Endothelial cell of umbilical vein (primary cell): Measurements from ENCODE around the gene KIAA0753. TPM values are rescaled to one million over a fixed set of nuclear protein-coding genes. Genes with fewer than 3 reads are reported as not detected.

ENCODE experiments used
- BruUV-seq: library from RNA; stranded (reverse); fragments of 400-500 nt; replicated peaks from 2 replicates; lab custom pipeline; 2021; lab: Mats Ljungman, UMichigan
- CTCF ChIA-PET: fragments of 300-600, 350-600 bp; sonication (Branson Sonifier 250); formaldehyde crosslinking; loops from one replicate; lab custom pipeline; 2021; ENCODE audit warnings: antibody characterized with exemption, inconsistent platforms; lab: Charles Lee
- POLR2A ChIA-PET: fragments of 300-600, 350-600 bp; sonication (Branson Sonifier 250); formaldehyde crosslinking; loops from one replicate; lab custom pipeline; 2021; ENCODE audit warnings: antibody characterized with exemption, inconsistent platforms; lab: Charles Lee
- DNase-seq: peaks from one replicate; pipeline ENCODE4 v3.0.0-alpha.2; 2011; ENCODE audit warnings: low read depth, low spot score
- FAIRE-seq: peaks from 2 replicates; lab custom pipeline; 2011; peaks lifted over from hg19 to GRCh38; lab: Jason Lieb, UNC
- H2AFZ ChIP-seq: 2 replicates; pipeline ENCODE4 v1.6.0; 2012; ENCODE audit warnings: low read depth, low read length, control low read depth, inconsistent platforms
- H3K27ac ChIP-seq: 2 replicates; pipeline ENCODE4 v1.5.1; 2011; ENCODE audit warnings: low read depth, mild to moderate bottlenecking, control low read depth, low read length, moderate library complexity; ENCODE audit not compliant: insufficient read depth
- H3K27me3 ChIP-seq, 2 experiments: 2 replicates each; pipeline versions ENCODE4 v1.6.0 to v1.6.1; 2011; ENCODE audit warnings: low read length in 2 of 2, mixed read lengths in 1 of 2; ENCODE audit not compliant: control insufficient read depth in 2 of 2, insufficient read depth in 2 of 2
- H3K36me3 ChIP-seq, 2 experiments: 2 replicates in 1 of 2; 3 replicates in 1 of 2; pipeline ENCODE4 v1.5.1; 2011; ENCODE audit warnings: low read length in 2 of 2, mild to moderate bottlenecking in 1 of 2, moderate library complexity in 1 of 2; ENCODE audit not compliant: control insufficient read depth in 2 of 2, insufficient read depth in 2 of 2; ENCODE audit errors: extremely low read depth in 1 of 2
- H3K4me1 ChIP-seq: 3 replicates; pipeline ENCODE4 v1.5.1; 2011; ENCODE audit warnings: mild to moderate bottlenecking, low read length; ENCODE audit not compliant: control insufficient read depth, insufficient read depth; ENCODE audit errors: extremely low read depth
- H3K4me2 ChIP-seq: 2 replicates; pipeline ENCODE4 v1.6.1; 2011; ENCODE audit warnings: low read length, control low read depth, mixed read lengths; ENCODE audit not compliant: insufficient read depth
- H3K4me3 ChIP-seq, 3 experiments: fragments of 200-600 bp in 1 of 3; sonication (generic), shearing (Covaris generic) in 1 of 3; replicated peaks in 1 of 3; 2 replicates each; pipeline ENCODE4 v1.5.1; 2011 to 2016; ENCODE audit warnings: control low read depth in 3 of 3, low read length in 3 of 3, mild to moderate bottlenecking in 2 of 3, inconsistent platforms in 1 of 3, low read depth in 1 of 3, moderate library complexity in 1 of 3; ENCODE audit not compliant: insufficient read depth in 1 of 3
- H3K79me2 ChIP-seq: 2 replicates; pipeline ENCODE4 v1.6.0; 2012; ENCODE audit warnings: low read length, inconsistent platforms; ENCODE audit not compliant: control insufficient read depth, insufficient read depth
- H3K9ac ChIP-seq: replicated peaks from 2 replicates; pipeline ENCODE3; 2011; ENCODE audit warnings: low read length, control low read depth; ENCODE audit not compliant: insufficient read depth; ENCODE audit errors: extremely low read depth
- H3K9me1 ChIP-seq: replicated peaks from 3 replicates; pipeline ENCODE4 v1.6.0; 2011; ENCODE audit warnings: mild to moderate bottlenecking, low read length; ENCODE audit not compliant: control insufficient read depth, insufficient read depth; ENCODE audit errors: extremely low read depth
- H3K9me3 ChIP-seq: replicated peaks from 2 replicates; pipeline ENCODE4 v1.5.1; 2012; ENCODE audit warnings: low read length, inconsistent platforms; ENCODE audit not compliant: control insufficient read depth, insufficient read depth
- H4K20me1 ChIP-seq: replicated peaks from 2 replicates; pipeline ENCODE3; 2011; ENCODE audit warnings: mild to moderate bottlenecking, low read length; ENCODE audit not compliant: control insufficient read depth, insufficient read depth; ENCODE audit errors: extremely low read depth
- EZH2 ChIP-seq: IDR thresholded peaks from 2 replicates; pipeline ENCODE4 v1.6.1; 2012; ENCODE audit warnings: borderline replicate concordance, low read depth, mild to moderate bottlenecking, moderate library complexity, low read length, inconsistent platforms; ENCODE audit not compliant: severe bottlenecking
- FOS ChIP-seq: IDR thresholded peaks from 2 replicates; pipeline ENCODE4 v1.6.1; 2011; ENCODE audit warnings: mild to moderate bottlenecking, low read length, moderate library complexity, borderline replicate concordance; ENCODE audit not compliant: insufficient read depth
- GATA2 ChIP-seq: IDR thresholded peaks from 2 replicates; pipeline ENCODE4 v1.7.0; 2011; ENCODE audit warnings: low read depth, mild to moderate bottlenecking, moderate library complexity, mixed read lengths, low read length; ENCODE audit not compliant: insufficient read length, insufficient read depth
- JUN ChIP-seq: IDR thresholded peaks from 2 replicates; pipeline ENCODE4 v1.6.1; 2011; ENCODE audit warnings: borderline replicate concordance, low read depth; ENCODE audit not compliant: insufficient read length, insufficient read depth
- MAX ChIP-seq: IDR thresholded peaks from 2 replicates; pipeline ENCODE4 v1.6.1; 2011; ENCODE audit not compliant: insufficient read depth, insufficient read length
- MYC ChIP-seq: IDR thresholded peaks from one replicate; pipeline ENCODE4 v1.6.1; 2011; ENCODE audit warnings: mild to moderate bottlenecking, low read depth, low read length
- POLR2A ChIP-seq: IDR thresholded peaks from 2 replicates; pipeline ENCODE4 v1.6.1; 2012; ENCODE audit warnings: low read depth, mild to moderate bottlenecking, control low read depth, low read length
- POLR2AphosphoS5 ChIP-seq: IDR thresholded peaks from 2 replicates; pipeline ENCODE4 v1.6.1; 2012; ENCODE audit warnings: low read depth, mild to moderate bottlenecking, control low read depth, low read length, moderate library complexity; ENCODE audit not compliant: insufficient read depth
- dilution Hi-C: fragments of 300-500 bp; cut with MboI; formaldehyde crosslinking; loops from one replicate; pipeline ENCODE4 v1.15.0; 2019; ENCODE audit warnings: low sequenced_read_pairs; ENCODE audit not compliant: extremely low pct_ligation_motif_present
- intact Hi-C: fragments of 100-400 bp; cut with micrococcal nuclease; formaldehyde crosslinking; loops from one replicate; pipeline ENCODE4 v1.10.0; 2022
- polyA plus RNA-seq, 4 experiments: library from polyadenylated mRNA; depleted of rRNA in 3 of 4; stranded (reverse) in 3 of 4; unstranded in 1 of 4; fragments of >200 nt; gene quantifications; 2 replicates each; pipeline versions ENCODE4 v1.2.1 to v1.2.3, GENCODE V29; 2011 to 2012; ENCODE audit warnings: missing spikeins in 1 of 4
- total RNA-seq: library from RNA; stranded (reverse); gene quantifications from 2 replicates; pipeline ENCODE4 v1.2.3, GENCODE V29; 2021
- TF ChIP-seq, protein P1 (sequence below), 2 donors: IDR thresholded peaks; 1 replicate in 1 of 2; 2 replicates in 1 of 2; pipeline ENCODE4 v1.5.1; 2011; ENCODE audit warnings: low read length in 2 of 2, mild to moderate bottlenecking in 2 of 2, moderate library complexity in 2 of 2, control low read depth in 1 of 2, inconsistent platforms in 1 of 2, low read depth in 1 of 2; ENCODE audit not compliant: insufficient read depth in 1 of 2; ENCODE audit errors: extremely low read depth in 1 of 2

The KIAA0753 gene
- total and polyA plus RNA-seq, 2 donors (not counting 3 experiments of a cell fraction or from before 2014, with no cell fraction given), result 5.3 to 23.9 TPM

DNA sequence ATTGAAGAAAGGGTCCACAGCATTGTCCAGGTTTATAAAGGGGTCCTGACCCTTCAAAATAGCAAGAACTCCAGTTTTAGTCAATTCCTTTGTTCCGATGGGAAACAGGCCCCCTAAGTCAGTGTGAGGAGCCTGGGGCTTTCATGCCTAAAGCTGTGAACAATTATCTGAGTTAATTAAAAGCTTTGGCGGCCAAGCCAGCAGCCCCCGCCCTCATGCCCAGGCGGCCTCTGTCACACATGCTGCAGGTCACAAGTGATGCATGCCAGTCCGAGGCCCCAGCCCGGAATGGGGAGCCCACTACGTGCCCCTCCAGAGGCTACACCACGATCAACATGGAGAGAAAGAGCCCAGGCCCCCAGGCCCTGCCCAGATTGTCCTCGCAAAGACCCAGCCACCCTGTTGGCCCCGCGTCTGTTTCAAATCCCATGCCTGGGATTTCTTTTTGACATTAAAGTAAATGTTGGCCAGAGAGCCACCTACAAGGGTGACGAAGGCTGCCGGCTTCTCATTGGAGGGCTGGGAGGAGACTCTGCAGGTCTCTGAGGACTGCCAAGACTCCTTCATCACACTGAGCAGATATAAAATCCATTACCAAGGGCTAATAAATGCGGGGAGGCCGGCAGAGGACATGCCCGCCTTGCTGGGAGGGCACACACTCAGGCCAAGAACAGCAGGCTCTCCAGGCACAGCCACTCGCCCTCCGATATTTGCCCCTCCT, 69.6 kb downstream of the KIAA0753 start:
- Histone ChIP-seq H3K27me3 (no peaks in the 10 kb centered on the region), H3K9me3 (no peaks in the 10 kb centered on the region), H3K4me3 (no peak overlapping the region), H3K79me2 (no peaks in the 10 kb centered on the region), H3K36me3 (no peaks in the 10 kb centered on the region), H3K9me1 (no peaks in the 10 kb centered on the region), H4K20me1 (no peaks in the 10 kb centered on the region), H2AFZ (no peak overlapping the region), H3K9ac (no peak overlapping the region), H3K27ac (no peak overlapping the region), H3K4me2 (no peak overlapping the region), H3K4me1 (peaks cover 14% of the 10 kb centered on the region)
- DNase-seq, result no peak
- POLR2A ChIA-PET, result no interaction called here
- CTCF ChIA-PET, result interaction anchor here (1.0 kb wide), 1 partner anchor 98 kb away, joined by 4 read pairs; no protein-coding TSS in a partner anchor
- intact Hi-C loops, result no loop called here
- dilution Hi-C loops, result no loop called here
- BruUV-seq, result no TSS peak
- no peak for TF ChIP-seq POLR2AphosphoS5
- no peak for TF ChIP-seq JUN
- TF ChIP-seq POLR2A, result no peak
- TF ChIP-seq, protein P1, sequence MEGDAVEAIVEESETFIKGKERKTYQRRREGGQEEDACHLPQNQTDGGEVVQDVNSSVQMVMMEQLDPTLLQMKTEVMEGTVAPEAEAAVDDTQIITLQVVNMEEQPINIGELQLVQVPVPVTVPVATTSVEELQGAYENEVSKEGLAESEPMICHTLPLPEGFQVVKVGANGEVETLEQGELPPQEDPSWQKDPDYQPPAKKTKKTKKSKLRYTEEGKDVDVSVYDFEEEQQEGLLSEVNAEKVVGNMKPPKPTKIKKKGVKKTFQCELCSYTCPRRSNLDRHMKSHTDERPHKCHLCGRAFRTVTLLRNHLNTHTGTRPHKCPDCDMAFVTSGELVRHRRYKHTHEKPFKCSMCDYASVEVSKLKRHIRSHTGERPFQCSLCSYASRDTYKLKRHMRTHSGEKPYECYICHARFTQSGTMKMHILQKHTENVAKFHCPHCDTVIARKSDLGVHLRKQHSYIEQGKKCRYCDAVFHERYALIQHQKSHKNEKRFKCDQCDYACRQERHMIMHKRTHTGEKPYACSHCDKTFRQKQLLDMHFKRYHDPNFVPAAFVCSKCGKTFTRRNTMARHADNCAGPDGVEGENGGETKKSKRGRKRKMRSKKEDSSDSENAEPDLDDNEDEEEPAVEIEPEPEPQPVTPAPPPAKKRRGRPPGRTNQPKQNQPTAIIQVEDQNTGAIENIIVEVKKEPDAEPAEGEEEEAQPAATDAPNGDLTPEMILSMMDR (IDR thresholded peaks at IDR 0.05; ENCODE audit: extremely low read depth in 1 of 2, insufficient read depth in 1 of 2, low read depth in 1 of 2, low read length in 2 of 2), result no peak
- TF ChIP-seq EZH2, result no peak
- TF ChIP-seq FOS, result no peak
- no peak for TF ChIP-seq MYC
- TF ChIP-seq GATA2, result no peak
- no peak for TF ChIP-seq MAX
- no peak for FAIRE-seq
